GM12865 (cell line): ENCODE measurements around the gene ABT1.

Experiments used
- DNase-seq: peaks from one replicate; pipeline ENCODE4 v3.0.0; 2010; ENCODE audit warnings: low read depth
- H3K4me3 ChIP-seq: 2 replicates; pipeline ENCODE4 v1.5.1; 2011; ENCODE audit warnings: mild to moderate bottlenecking, low read depth, low read length, control low read depth
- CTCF ChIP-seq: IDR thresholded peaks from 2 replicates; pipeline ENCODE4 v1.5.1; 2011; ENCODE audit warnings: low read length, control low read depth, low read depth, inconsistent platforms; ENCODE audit not compliant: insufficient read depth; ENCODE audit errors: missing control alignments

ABT1 gene

GRCh38 chr6:26624557-26624956 lies 27.8 kb downstream of the ABT1 start:
- TF ChIP-seq CTCF, result no peak

GRCh38 chr6:26627843-26628242 lies 31.1 kb downstream of the ABT1 start:
- no peak for DNase-seq
- no peak overlapping the region for H3K4me3 ChIP-seq
- TF ChIP-seq CTCF, result no peak

More at GRCh38 chr6:26624557-26624956, 27.8 kb downstream of the ABT1 start:
- no peak for DNase-seq
- no peak overlapping the region for H3K4me3 ChIP-seq

GRCh38 chr6:26629359-26629758 lies 32.6 kb downstream of the ABT1 start:
- no peak overlapping the region for H3K4me3 ChIP-seq
- TF ChIP-seq CTCF, result no peak
- DNase-seq, result no peak

- TF ChIP-seq CTCF, result no peak
- no peak overlapping the region for H3K4me3 ChIP-seq
- no peak for DNase-seq
Measured at GRCh38 chr6:26640806-26641205, 44.1 kb downstream of the ABT1 start.

GRCh38 chr6:26646074-26646473 lies 49.3 kb downstream of the ABT1 start:
- no peak for DNase-seq
- H3K4me3 ChIP-seq, result no peak overlapping the region
- no peak for TF ChIP-seq CTCF
